A673 (cell line): ENCODE data around the gene GPRC5D. TPM values are rescaled to one million over a fixed set of nuclear protein-coding genes. Genes with fewer than 3 reads are reported as not detected.

Source experiments
- BruUV-seq: library from RNA; stranded (reverse); fragments of 400-500 nt; replicated peaks from 2 replicates; lab custom pipeline; 2021; lab: Mats Ljungman, UMichigan
- CTCF ChIA-PET: fragments of 300-600 bp; sonication (Branson Sonifier 250); formaldehyde crosslinking; loops from one replicate; lab custom pipeline; 2022; ENCODE audit warnings: antibody characterized with exemption; lab: Charles Lee
- POLR2A ChIA-PET: fragments of 300-600 bp; sonication (Branson Sonifier 250); formaldehyde crosslinking; loops from one replicate; lab custom pipeline; 2022; ENCODE audit warnings: antibody characterized with exemption; ENCODE audit not compliant: low non-redundant PET; lab: Charles Lee
- DNase-seq: peaks from one replicate; pipeline ENCODE4 v3.0.0-alpha.2; 2015; ENCODE audit warnings: low spot score
- H3K27ac ChIP-seq: fragments of 200-600 bp; sonication (generic); 2 replicates; pipeline ENCODE4 v1.5.1; 2016; ENCODE audit warnings: mixed run types, low read depth, mild to moderate bottlenecking, mixed read lengths, antibody characterized with exemption, low read length; ENCODE audit not compliant: poor library complexity, severe bottlenecking
- H3K27me3 ChIP-seq: fragments of 200-600 bp; sonication (generic); replicated peaks from 2 replicates; pipeline ENCODE4 v1.6.1; 2017; ENCODE audit warnings: mixed run types, low read depth, mild to moderate bottlenecking, mixed read lengths, antibody characterized with exemption, low read length; ENCODE audit not compliant: insufficient read depth, poor library complexity
- H3K36me3 ChIP-seq: fragments of 200-600 bp; sonication (generic); 2 replicates; pipeline ENCODE4 v1.6.1; 2016; ENCODE audit warnings: mixed run types, mild to moderate bottlenecking, mixed read lengths, antibody characterized with exemption, low read length; ENCODE audit not compliant: insufficient read depth, poor library complexity, severe bottlenecking
- H3K4me1 ChIP-seq: fragments of 200-600 bp; sonication (generic); 2 replicates; pipeline ENCODE4 v1.6.1; 2017; ENCODE audit warnings: mixed run types, mild to moderate bottlenecking, mixed read lengths, antibody characterized with exemption, low read length; ENCODE audit not compliant: insufficient read depth, poor library complexity, severe bottlenecking
- H3K4me3 ChIP-seq: fragments of 200-600 bp; sonication (generic); 2 replicates; pipeline ENCODE4 v1.5.1; 2016; ENCODE audit warnings: low read depth, mixed run types, mild to moderate bottlenecking, mixed read lengths, low read length; ENCODE audit not compliant: poor library complexity, severe bottlenecking
- H3K9me3 ChIP-seq: fragments of 200-600 bp; sonication (generic); 2 replicates; pipeline ENCODE4 v1.6.1; 2016; ENCODE audit warnings: mixed run types, low read depth, mild to moderate bottlenecking, mixed read lengths, antibody characterized with exemption, low read length; ENCODE audit not compliant: poor library complexity, severe bottlenecking
- CTCF ChIP-seq: fragments of 300-800, 200-600 bp; sonication (generic); conservative IDR thresholded peaks from 2 replicates; pipeline ENCODE4 v1.5.1; 2017; ENCODE audit warnings: low read depth, mild to moderate bottlenecking, antibody characterized with exemption, low read length, moderate library complexity, mixed read lengths
- EZH2 ChIP-seq: fragments of 200-600 bp; sonication (generic); IDR thresholded peaks from 2 replicates; pipeline ENCODE4 v1.6.1; 2017; ENCODE audit warnings: borderline replicate concordance, low read depth, mild to moderate bottlenecking, mixed read lengths, antibody characterized with exemption, low read length; ENCODE audit not compliant: poor library complexity, severe bottlenecking
- intact Hi-C: fragments of 100-400 bp; cut with micrococcal nuclease; formaldehyde crosslinking; loops from one replicate; pipeline ENCODE4 v1.10.0; 2022; ENCODE audit not compliant: unreplicated experiment
- total RNA-seq: library from RNA; stranded (reverse); gene quantifications from 2 replicates; pipeline ENCODE4 v1.2.3, GENCODE V29; 2021

The GPRC5D gene
- total RNA-seq, 1 experiment from 2014 or later = not detected

GRCh38 chr12:12998248-12998647 lies 46.3 kb upstream of the GPRC5D start:
- CTCF ChIA-PET = no interaction called here
- Histone ChIP-seq H3K27me3 (no peaks in the 10 kb centered on the region), H3K27ac (no peak overlapping the region), H3K36me3 (no peaks in the 10 kb centered on the region), H3K9me3 (no peaks in the 10 kb centered on the region), H3K4me1 (peaks cover under 1% of the 10 kb centered on the region), H3K4me3 (no peak overlapping the region)
- no TSS peak for BruUV-seq
- intact Hi-C loops = no loop called here
- POLR2A ChIA-PET = no interaction called here
- no peak for DNase-seq
- no peak for TF ChIP-seq CTCF
- TF ChIP-seq EZH2 = no peak

- ChIA-PET POLR2A (no interaction called here), CTCF (no interaction called here)
- no peak for DNase-seq
- no TSS peak for BruUV-seq
- no peak for TF ChIP-seq EZH2
- Histone ChIP-seq H3K9me3 (no peaks in the 10 kb centered on the region), H3K27ac (no peak overlapping the region), H3K4me1 (peaks cover 6% of the 10 kb centered on the region), H3K4me3 (no peak overlapping the region), H3K27me3 (no peaks in the 10 kb centered on the region), H3K36me3 (no peaks in the 10 kb centered on the region)
- intact Hi-C loops = no loop called here
Measured at GRCh38 chr12:12997734-12998133, 45.8 kb upstream of the GPRC5D start.

- intact Hi-C loops = no loop called here
- no peaks in the 10 kb centered on the region for H3K36me3 ChIP-seq
- H3K4me1 ChIP-seq = peaks cover 12% of the 10 kb centered on the region
- DNase-seq = no peak
- TF ChIP-seq EZH2 (no peak), CTCF (no peak)
- CTCF ChIA-PET = no interaction called here
- no peak overlapping the region for H3K27ac ChIP-seq
- POLR2A ChIA-PET = no interaction called here
- H3K9me3 ChIP-seq = no peaks in the 10 kb centered on the region
- no peak overlapping the region for H3K4me3 ChIP-seq
- no peaks in the 10 kb centered on the region for H3K27me3 ChIP-seq
- no TSS peak for BruUV-seq
Measured at GRCh38 chr12:12997156-12997555, 45.2 kb upstream of the GPRC5D start.

- BruUV-seq = no TSS peak
- CTCF ChIA-PET = no interaction called here
Measured at GRCh38 chr12:12996209-12996608, 44.2 kb upstream of the GPRC5D start.

More at GRCh38 chr12:12996209-12996608, 44.2 kb upstream of the GPRC5D start:
- no peak for DNase-seq
- POLR2A ChIA-PET = no interaction called here
- intact Hi-C loops = no loop called here
- Histone ChIP-seq H3K4me3 (no peak overlapping the region), H3K36me3 (no peaks in the 10 kb centered on the region), H3K27ac (no peak overlapping the region), H3K4me1 (peaks cover 21% of the 10 kb centered on the region), H3K9me3 (no peaks in the 10 kb centered on the region), H3K27me3 (no peaks in the 10 kb centered on the region)
- no peak for TF ChIP-seq EZH2
- no peak for TF ChIP-seq CTCF
